IPS-18a (cell line): ENCODE measurements around the gene CDC6.
"Not testable (repeated sequence)": the region's sequence is repeated elsewhere in the genome, so short reads cannot be mapped to it uniquely, and the experiment has no call there.

Experiments used
- H3K27ac ChIP-seq: one replicate; pipeline ENCODE4 v1.5.1; 2013; ENCODE audit warnings: low read length
- H3K27me3 ChIP-seq: one replicate; pipeline ENCODE4 v1.6.1; 2013; ENCODE audit warnings: mild to moderate bottlenecking, low read length; ENCODE audit not compliant: control insufficient read depth, insufficient read depth
- H3K36me3 ChIP-seq: one replicate; pipeline ENCODE4 v1.6.1; 2013; ENCODE audit warnings: low read depth, low read length; ENCODE audit not compliant: control insufficient read depth
- H3K4me1 ChIP-seq: one replicate; pipeline ENCODE4 v1.6.1; 2013; ENCODE audit warnings: low read depth, low read length; ENCODE audit not compliant: control insufficient read depth
- H3K4me3 ChIP-seq: one replicate; pipeline ENCODE4 v1.5.1; 2013; ENCODE audit warnings: low read length
- H3K9ac ChIP-seq: one replicate; pipeline ENCODE4 v1.6.1; 2013; ENCODE audit warnings: mild to moderate bottlenecking, low read length, moderate library complexity
- H3K9me3 ChIP-seq: one replicate; pipeline ENCODE4 v1.6.1; 2013; ENCODE audit warnings: low read depth, low read length; ENCODE audit not compliant: control insufficient read depth

Gene CDC6

DNA sequence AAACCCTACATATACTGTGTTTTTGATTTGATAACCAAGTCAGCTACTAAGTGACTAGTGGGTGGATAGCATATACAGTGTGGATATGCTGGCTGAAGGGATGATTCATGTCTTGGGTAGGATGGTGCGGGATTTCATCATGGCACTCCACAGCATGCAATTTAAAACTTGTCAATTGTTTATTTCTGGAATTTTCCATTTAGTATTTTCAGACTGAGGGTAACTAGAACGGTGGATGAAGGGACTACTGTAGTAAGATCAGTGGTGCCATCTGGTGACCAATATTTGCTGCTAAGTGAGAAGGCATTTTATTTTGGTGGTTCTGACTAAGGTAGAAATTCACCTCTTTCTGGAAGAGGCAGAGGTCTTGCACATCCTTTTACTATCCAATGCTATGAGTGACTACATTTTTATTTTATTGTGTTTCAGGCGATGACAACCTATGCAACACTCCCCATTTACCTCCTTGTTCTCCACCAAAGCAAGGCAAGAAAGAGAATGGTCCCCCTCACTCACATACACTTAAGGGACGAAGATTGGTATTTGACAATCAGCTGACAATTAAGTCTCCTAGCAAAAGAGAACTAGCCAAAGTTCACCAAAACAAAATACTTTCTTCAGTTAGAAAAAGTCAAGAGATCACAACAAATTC lies 3.1 kb downstream of the CDC6 start:
- no peaks in the 10 kb centered on the region for H3K9me3 ChIP-seq
- no peak overlapping the region for H3K27ac ChIP-seq
- no peaks in the 10 kb centered on the region for H3K27me3 ChIP-seq
- H3K36me3 ChIP-seq, result peaks cover 49% of the 10 kb centered on the region
- no peak overlapping the region for H3K4me3 ChIP-seq
- peaks cover 24% of the 10 kb centered on the region for H3K4me1 ChIP-seq
- H3K9ac ChIP-seq, result no peak overlapping the region

DNA sequence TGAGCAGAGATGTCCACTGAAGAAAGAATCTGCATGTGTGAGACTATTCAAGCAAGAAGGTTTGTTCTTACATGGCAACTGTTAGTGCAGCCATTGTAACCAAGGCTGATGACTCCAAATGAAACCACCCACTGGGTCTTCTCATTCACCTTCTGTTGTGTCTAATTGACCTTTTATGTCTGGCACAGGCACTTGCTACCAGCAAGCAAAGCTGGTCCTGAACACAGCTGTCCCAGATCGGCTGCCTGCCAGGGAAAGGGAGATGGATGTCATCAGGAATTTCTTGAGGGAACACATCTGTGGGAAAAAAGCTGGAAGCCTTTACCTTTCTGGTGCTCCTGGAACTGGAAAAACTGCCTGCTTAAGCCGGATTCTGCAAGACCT lies 3.6 kb downstream of the CDC6 start:
- Histone ChIP-seq H3K36me3 (peaks cover 51% of the 10 kb centered on the region), H3K4me3 (no peak overlapping the region), H3K4me1 (peaks cover 30% of the 10 kb centered on the region), H3K27ac (no peak overlapping the region), H3K27me3 (no peaks in the 10 kb centered on the region), H3K9me3 (no peaks in the 10 kb centered on the region), H3K9ac (no peak overlapping the region)

DNA sequence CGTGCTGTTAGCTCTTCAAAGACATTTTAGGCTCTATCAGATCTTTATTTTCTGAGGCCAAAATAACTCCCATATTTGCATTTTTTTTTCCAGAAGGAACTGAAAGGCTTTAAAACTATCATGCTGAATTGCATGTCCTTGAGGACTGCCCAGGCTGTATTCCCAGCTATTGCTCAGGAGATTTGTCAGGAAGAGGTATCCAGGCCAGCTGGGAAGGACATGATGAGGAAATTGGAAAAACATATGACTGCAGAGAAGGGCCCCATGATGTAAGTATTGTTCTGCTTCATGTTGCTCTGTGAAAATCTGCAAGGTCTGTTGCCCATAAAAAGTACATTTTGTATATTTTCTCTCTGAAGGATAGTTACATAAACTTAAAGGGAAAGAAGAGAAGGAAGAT lies 5.7 kb downstream of the CDC6 start:
- H3K4me1 ChIP-seq, result peaks cover 33% of the 10 kb centered on the region
- no peaks in the 10 kb centered on the region for H3K27me3 ChIP-seq
- no peak overlapping the region for H3K9ac ChIP-seq
- no peaks in the 10 kb centered on the region for H3K9me3 ChIP-seq
- no peak overlapping the region for H3K4me3 ChIP-seq
- H3K27ac ChIP-seq, result no peak overlapping the region
- peaks cover 72% of the 10 kb centered on the region for H3K36me3 ChIP-seq

DNA sequence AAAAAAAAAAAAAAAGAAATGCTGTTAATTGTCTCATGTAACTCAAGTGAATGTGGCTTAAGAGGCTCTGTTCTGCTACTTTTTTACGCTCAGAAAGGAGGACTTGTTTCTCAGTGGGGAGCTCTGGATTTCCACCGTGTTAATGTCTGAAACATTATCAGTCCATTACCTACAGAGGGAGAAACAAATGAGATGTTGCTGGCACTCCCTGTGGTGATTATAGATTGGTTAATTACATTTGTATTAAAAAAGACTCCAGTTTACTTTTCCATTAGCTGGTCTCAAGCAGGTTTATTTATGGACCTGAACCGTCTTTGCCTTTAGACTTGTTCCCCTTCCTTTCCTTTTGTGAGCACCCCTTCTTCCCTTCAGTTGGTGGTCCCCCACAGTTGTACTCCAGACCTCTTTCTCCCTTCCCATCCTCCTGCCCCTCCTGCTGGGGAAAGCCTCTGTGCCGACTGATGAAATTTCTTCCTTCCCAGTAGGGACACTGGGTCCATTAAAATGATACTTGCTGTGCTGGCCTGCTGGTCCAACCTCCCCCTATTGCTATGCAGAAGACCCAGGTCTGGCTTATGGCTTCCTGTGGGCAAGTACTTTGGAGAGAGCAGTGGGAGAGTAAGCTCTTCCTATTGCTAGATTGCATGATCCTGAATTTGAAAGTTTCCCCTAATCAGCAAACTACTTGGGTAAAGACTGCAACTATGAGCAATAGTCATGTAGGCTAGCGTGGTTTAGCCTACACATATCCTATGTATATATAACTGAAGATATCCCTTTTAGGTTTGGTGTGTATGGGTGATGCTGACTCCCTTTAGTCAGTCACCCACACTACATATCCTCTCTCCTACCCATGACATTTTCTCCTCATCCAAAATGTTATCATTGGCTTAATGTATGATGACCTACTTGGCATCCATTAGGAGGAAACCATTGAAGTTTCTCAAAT lies 8.1 kb downstream of the CDC6 start:
- H3K9ac ChIP-seq, result no peak overlapping the region
- no peaks in the 10 kb centered on the region for H3K27me3 ChIP-seq
- H3K9me3 ChIP-seq, result no peaks in the 10 kb centered on the region
- peaks cover 33% of the 10 kb centered on the region for H3K4me1 ChIP-seq
- H3K4me3 ChIP-seq, result peak overlapping the region; percentile 20
- H3K36me3 ChIP-seq, result peaks cover 85% of the 10 kb centered on the region
- peak overlapping the region; percentile 1 for H3K27ac ChIP-seq

DNA sequence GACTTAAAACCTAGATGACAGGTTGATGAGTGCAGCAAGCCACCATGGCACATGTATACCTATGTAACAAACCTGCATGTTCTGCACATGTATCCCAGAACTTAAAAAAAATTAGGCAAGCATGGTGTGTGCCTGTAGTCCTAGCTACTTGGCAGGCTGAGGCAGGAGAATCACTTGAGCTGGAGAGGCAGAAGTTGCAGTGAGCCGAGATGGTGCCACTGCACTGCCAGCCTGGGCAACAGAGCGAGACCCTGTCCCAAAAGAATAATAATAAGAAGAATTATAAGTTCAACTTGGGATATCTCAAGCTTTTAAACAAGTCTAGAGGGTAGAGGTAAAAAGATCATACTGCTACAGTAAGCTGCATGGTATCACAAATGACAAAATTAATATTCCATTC lies 9.8 kb downstream of the CDC6 start:
- H3K4me1 ChIP-seq, result peaks cover 33% of the 10 kb centered on the region
- no peak overlapping the region for H3K9ac ChIP-seq
- H3K27me3 ChIP-seq, result no peaks in the 10 kb centered on the region
- H3K36me3 ChIP-seq, result peaks cover 86% of the 10 kb centered on the region
- H3K4me3 ChIP-seq, result no peak overlapping the region
- H3K9me3 ChIP-seq, result no peaks in the 10 kb centered on the region
- H3K27ac ChIP-seq, result no peak overlapping the region

DNA sequence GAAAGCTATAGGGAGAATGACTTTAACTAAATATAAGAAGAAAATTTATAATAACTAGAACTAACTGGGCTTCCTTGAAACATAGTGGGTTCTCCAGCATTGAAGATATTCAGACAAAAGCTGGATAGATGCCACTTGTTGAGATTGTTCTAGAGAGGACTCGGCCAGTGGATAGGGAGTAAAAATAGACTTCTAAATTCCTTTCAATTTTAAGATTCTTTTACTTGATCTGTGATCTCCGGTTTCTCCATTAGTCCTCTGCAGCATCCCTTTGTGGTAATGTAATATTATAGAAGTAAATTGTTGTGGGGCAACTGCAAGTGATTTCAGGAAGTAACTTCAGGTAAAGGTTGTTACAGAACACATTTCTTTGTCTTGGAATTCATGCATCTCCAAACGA lies 11.0 kb downstream of the CDC6 start:
- Histone ChIP-seq H3K4me1 (peaks cover 33% of the 10 kb centered on the region), H3K4me3 (no peak overlapping the region), H3K9me3 (no peaks in the 10 kb centered on the region), H3K27ac (no peak overlapping the region), H3K27me3 (no peaks in the 10 kb centered on the region), H3K36me3 (peaks cover 90% of the 10 kb centered on the region), H3K9ac (no peak overlapping the region)

DNA sequence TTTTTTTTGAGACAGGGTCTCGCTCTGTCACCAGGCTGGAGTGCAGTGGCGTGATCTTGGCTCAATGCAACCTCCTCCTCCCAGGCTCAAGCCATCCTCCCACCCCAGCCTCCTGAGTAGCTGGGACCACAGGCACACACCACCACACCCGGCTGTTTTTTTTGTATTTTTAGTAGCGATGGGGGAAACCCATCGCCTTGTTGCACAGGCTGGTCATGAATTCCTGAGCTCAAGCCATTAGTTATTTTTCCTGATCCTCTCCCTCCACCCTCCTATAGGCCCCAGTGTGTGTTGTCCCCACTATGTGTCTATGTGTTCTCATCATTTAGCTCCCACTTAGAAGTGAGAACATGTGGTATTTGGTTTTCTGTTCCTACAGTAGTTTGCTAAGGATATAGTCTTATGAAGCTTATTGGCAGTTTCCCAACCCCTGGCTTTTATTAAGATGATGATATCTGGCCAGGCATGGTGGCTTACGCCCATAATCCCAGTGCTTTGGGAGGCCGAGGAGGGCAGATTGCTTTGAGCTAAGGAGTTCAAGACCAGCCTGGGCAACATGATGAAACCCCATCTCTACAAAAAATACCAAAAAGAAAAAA lies 11.6 kb downstream of the CDC6 start:
- H3K27ac ChIP-seq, H3K4me3 ChIP-seq, H3K27me3 ChIP-seq, H3K9me3 ChIP-seq, H3K9ac ChIP-seq: not testable (repeated sequence)
- H3K4me1 ChIP-seq, result peaks cover 30% of the 10 kb centered on the region
- H3K36me3 ChIP-seq, result peaks cover 90% of the 10 kb centered on the region

DNA sequence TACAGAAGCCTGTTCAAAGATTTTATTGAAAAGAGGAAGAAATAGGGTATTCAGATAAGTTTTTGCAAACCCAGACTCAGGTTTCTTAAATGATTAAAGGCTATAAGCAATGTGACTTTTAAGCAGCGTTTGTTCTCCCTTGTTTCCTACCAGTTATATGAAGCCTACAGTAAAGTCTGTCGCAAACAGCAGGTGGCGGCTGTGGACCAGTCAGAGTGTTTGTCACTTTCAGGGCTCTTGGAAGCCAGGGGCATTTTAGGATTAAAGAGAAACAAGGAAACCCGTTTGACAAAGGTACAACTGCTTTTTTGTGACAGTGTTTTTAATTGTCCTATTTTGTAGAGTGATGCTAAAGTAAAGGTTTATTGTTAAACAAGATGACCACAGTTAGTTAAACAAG lies 13.6 kb downstream of the CDC6 start:
- Histone ChIP-seq H3K27ac (no peak overlapping the region), H3K36me3 (peaks cover 80% of the 10 kb centered on the region)

DNA sequence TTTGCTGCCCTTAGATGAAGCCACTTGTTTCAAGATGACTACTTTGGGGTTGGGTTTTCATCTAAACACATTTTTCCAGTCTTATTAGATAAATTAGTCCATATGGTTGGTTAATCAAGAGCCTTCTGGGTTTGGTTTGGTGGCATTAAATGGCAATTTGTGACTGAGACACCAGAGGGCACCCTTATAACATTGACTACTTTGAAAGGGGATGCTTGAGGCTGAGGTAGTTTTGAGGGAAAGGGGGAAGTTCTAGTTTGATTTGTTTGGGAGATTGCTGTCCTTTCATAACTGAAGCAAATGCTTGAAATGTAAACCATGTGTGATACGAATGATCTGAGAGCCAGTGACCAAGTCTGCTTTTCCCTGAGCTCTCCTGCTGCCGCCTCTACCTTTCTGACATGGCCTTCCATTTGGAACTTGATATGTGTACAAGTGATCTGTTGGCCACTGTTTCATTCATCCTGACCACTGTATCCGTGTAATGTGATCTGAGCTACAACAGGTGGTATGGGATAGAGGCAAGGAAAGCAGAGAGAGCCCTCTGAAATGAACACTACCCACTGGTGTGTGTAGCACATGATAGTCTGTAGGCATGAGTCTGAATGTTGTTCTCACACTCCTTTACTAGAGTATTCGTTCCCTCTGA lies 15.5 kb downstream of the CDC6 start:
- no peak overlapping the region for H3K9ac ChIP-seq
- no peaks in the 10 kb centered on the region for H3K27me3 ChIP-seq
- peaks cover 23% of the 10 kb centered on the region for H3K4me1 ChIP-seq
- H3K4me3 ChIP-seq, result no peak overlapping the region
- H3K36me3 ChIP-seq, result peaks cover 62% of the 10 kb centered on the region
- H3K9me3 ChIP-seq, result no peaks in the 10 kb centered on the region
- H3K27ac ChIP-seq, result no peak overlapping the region

More for the DNA sequence above, 13.6 kb downstream of the CDC6 start:
- no peaks in the 10 kb centered on the region for H3K9me3 ChIP-seq
- no peaks in the 10 kb centered on the region for H3K27me3 ChIP-seq
- H3K4me1 ChIP-seq, result peaks cover 14% of the 10 kb centered on the region
- H3K4me3 ChIP-seq, result no peak overlapping the region
- H3K9ac ChIP-seq, result no peak overlapping the region

DNA sequence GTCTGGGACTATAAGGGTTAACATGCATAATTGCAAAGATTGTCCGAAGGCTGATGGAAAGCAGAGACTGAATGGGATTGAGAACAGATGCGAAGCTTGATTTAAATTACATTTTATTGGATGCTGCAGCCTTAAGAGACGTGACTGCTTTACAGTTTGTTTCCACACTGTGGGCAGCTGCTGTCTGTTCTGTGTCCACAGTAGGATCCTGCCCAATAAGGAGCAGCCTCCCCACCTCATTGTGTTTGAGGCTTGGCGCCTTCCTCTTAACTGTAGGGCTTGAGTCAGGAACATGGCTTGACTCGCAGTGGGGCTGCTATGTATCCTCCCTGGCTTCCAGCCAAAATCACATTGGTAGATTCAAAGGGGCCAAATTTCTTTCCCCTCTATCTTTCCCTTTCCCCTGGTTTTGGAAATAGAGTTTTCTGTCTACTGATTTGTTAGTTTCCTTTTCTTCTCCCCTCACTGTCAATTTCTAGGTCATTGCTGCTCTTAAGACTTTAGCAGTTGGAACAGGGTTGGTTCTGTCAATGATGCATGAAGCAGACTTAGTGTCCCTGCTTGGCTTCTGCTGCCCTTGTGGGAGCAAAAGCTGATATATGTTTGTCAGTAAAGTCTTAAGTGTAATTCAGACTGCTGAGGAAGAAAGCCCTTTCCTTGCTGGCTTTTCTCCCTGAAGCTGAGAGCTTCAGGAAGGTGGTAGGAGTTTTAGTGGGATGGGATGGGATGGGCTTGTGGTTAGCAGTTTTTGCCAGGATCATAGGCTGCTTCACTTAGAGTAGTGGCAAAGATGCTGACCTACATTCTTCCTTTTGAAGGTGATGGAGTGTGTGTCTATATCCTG lies 16.3 kb downstream of the CDC6 start:
- H3K9ac ChIP-seq, result no peak overlapping the region
- H3K4me1 ChIP-seq, result peaks cover 31% of the 10 kb centered on the region
- H3K27me3 ChIP-seq, result no peaks in the 10 kb centered on the region
- H3K4me3 ChIP-seq, result no peak overlapping the region
- H3K27ac ChIP-seq, result no peak overlapping the region
- peaks cover 54% of the 10 kb centered on the region for H3K36me3 ChIP-seq
- no peaks in the 10 kb centered on the region for H3K9me3 ChIP-seq

DNA sequence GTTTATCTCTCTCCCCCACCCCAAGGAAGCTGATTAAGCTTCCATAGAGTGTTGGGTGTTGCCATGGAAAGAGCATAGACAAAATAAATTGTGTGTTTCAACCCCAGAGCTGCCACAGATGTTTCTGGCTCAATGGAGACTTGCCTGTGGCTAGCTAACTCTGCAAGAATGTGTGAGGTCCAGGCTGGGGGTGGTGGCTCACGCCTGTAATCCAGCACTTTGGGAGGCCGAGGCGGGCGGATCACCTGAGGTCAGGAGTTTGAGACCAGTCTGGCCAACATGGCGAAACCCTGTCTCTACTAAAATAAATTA lies 16.8 kb downstream of the CDC6 start:
- H3K4me3 ChIP-seq, H3K9ac ChIP-seq, H3K27me3 ChIP-seq, H3K9me3 ChIP-seq, H3K27ac ChIP-seq: not testable (repeated sequence)
- peaks cover 48% of the 10 kb centered on the region for H3K36me3 ChIP-seq
- H3K4me1 ChIP-seq, result peaks cover 32% of the 10 kb centered on the region
